ENCODE data around the gene CNRIP1.

CNRIP1 gene

GRCh38 chr2:68251855-68252399 is 67.8 kb downstream of the CNRIP1 start:
- peak in 8 of 56 donors; percentile 34 to 59 (median 48) for DNase-seq

- DNase-seq, result peak in 42 of 56 donors; percentile 3 to 68 (median 32)
Measured at GRCh38 chr2:68251187-68251854, 68.4 kb downstream of the CNRIP1 start.

- DNase-seq, result peak in 1 of 56 donors; percentile 50
Measured at GRCh38 chr2:68250652-68251186, 69.0 kb downstream of the CNRIP1 start.

- no peak for DNase-seq
Measured at GRCh38 chr2:68250196-68250595, 69.6 kb downstream of the CNRIP1 start.

- DNase-seq, result no peak
Measured at GRCh38 chr2:68248806-68249205, 70.9 kb downstream of the CNRIP1 start.

GRCh38 chr2:68248361-68248760 is 71.4 kb downstream of the CNRIP1 start:
- DNase-seq, result no peak

GRCh38 chr2:68246396-68246795 is 73.4 kb downstream of the CNRIP1 start:
- no peak for DNase-seq

GRCh38 chr2:68245672-68246071 is 74.1 kb downstream of the CNRIP1 start:
- DNase-seq, result no peak

- DNase-seq, result no peak
Measured at GRCh38 chr2:68245066-68245465, 74.7 kb downstream of the CNRIP1 start.

GRCh38 chr2:68244456-68244855 is 75.3 kb downstream of the CNRIP1 start:
- no peak for DNase-seq

Measured in amygdala (tissue), 56 donors.